Measurements from ENCODE around the gene FER1L5.

FER1L5 gene

DNA sequence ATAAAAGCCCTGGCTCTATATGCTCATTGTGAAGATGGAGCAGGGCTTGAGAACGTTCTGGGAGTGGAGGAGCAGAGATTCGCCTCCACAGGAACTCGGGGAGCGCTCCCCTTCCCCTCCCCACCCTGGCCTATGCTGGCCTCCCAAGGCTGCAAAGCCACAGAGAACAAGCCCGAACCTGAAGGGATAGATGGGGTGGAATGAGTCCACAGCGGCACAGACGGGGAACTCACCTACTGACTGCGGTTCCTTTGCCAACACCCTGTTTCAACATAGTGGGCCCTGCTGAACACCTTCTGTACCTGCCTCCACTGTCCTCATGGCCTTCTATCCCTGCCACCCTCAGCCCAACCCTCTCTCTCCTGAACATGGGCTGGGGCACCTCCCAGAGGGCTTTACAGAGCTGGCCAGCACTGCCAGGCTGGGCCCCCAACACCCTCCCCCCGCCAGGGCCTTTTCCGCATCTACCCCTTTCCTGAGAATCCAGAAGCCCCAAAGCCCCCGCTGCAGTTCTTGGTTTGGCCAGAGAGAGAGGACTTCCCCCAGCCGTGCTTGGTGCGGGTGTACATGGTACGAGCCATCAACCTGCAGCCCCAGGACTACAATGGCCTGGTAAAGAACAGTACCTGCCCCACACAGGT, 55.8 kb downstream of the FER1L5 start:
- no peak for DNase-seq

GRCh38 chr2:96699021-96699420, 56.5 kb downstream of the FER1L5 start:
- DNase-seq = no peak

DNA sequence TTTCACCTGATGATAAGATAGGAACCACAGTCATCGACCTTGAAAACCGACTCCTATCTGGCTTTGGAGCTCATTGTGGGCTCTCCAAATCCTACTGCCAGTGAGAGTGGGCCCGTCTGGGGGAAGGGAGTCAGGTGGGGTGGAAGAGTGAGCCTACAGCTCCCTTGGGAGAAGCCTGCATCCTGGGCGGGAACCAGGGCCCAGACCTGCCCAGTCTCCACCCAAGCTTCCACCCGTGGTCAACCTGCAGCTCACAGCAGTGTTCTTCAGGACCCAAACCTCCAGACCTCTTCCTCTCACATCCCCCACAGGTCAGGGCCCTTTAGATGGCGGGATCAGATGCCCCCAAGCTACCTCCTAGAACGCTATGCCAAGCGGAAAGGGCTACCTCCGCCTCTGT, 57.1 kb downstream of the FER1L5 start:
- DNase-seq = no peak

DNA sequence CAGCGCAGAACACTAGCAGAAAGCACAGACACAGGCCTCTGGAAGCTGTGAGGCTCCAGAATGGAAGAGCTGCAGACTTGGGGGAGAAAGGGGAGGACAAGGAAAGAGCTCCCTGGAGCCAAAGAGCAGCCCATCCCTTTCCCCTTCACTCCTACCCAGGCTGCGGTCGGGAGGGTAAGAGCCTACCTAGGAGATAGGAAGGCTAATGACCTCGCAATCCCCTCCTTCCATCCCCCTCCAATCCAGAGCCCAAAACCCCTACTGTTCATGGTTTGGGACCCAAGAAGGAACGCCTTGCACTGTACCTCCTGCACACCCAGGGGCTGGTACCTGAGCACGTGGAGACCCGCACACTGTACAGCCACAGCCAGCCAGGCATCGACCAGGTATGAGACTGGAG, 57.5 kb downstream of the FER1L5 start:
- DNase-seq = no peak

- DNase-seq = no peak
Observed at GRCh38 chr2:96701636-96702035, 59.1 kb downstream of the FER1L5 start.

DNA sequence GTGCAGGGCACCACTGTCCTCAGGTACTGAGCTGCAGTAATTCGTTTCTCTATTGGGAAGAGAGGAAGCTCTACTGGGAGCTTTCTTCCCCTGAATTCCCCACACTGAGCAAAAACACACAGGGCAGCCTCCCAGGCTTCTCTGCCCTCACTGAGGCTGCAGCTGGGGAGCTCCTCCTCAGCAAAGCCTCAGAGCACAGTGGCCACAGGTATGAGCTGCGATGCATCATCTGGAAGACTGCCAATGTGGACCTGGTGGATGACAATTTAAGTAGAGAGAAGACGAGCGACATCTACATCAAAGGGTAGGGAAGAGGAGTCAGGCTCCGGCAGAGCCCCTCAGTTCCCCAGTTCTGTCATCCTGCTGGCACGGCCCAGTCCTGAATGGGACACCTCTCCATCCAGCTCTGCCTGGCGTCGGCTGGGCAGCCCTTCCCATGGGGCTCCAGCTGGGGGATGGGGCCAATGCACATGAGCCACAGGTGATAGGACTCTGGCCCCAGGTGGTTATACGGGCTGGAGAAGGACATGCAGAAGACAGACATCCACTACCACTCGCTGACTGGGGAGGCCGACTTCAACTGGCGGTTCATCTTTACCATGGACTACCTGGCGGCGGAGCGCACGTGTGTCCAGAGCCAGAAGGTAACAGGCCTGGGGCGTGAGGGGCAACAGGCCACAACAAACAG, 59.7 kb downstream of the FER1L5 start:
- DNase-seq = no peak

DNA sequence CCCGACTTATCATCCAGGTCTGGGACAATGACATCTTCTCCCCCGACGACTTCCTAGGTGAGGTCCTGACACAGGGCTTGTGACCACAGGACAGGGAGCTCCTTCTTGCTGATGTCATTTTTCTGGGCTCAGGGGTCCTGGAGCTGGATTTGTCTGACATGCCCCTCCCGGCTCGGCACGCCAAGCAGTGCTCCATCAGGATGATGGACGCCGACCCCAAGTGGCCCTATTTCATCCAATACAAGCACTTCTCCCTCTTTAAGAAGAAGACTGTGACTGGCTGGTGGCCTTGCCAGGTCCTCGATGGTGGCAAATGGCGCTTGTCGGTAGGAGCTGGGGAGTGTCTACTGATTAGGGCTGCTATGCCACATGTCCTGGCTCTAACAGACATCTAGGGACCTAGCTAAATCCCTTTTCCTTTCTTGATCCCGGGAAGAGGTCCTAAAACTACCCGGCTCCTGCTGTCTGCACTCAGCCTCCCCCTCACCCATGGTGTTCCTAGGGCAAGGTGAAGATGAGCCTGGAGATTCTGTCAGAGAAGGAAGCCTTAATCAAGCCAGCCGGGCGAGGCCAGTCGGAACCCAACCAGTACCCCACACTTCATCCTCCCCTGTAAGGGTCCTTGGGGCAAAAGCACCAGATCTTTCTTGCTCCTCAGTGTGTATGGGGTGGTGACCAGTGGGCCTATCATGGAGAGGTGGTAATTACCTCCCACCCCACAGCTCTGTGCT, 60.6 kb downstream of the FER1L5 start:
- DNase-seq = no peak

DNA sequence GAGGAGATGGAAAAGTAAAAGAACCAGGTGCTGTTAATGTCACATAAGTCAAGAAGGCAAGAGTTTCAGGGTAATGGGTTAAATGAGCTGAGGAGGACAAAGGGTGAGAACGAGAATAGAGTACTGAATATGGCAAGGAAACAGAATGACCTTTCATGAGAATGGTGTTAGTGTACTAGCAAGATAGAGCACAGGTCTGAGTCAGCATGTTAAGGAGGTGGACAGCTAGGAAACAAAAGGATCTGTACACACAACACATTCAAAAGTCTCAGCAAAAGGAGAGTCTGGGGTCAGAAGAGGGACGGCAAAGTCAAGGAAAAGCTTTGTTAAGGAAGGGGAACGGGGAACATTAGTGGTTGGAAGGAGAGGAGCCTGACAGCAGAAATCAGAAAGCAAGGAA, 68.4 kb downstream of the FER1L5 start:
- no peak for DNase-seq

- DNase-seq = no peak
Observed at GRCh38 chr2:96715658-96716057, 73.1 kb downstream of the FER1L5 start.

DNA sequence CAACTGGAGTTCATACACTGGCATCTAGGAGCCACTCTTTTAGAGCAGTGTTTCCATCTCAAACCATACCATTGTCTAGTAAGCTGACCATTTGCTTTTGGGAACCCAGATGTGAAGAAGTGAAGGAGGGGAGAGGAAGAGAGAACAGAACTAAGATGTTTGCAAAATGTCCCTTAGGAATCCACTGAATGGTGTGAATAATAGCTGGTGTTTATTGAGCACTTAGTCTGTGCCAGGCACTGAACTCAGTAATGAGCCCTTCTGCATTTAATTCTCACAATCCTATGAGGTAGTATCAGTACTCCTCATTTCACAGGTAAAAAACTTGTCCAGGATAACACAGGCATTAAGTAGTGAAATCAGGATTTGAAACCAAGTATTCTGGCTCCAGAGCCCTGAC, 73.8 kb downstream of the FER1L5 start:
- DNase-seq = no peak

- DNase-seq = no peak
Observed at GRCh38 chr2:96726131-96726530, 83.6 kb downstream of the FER1L5 start.

DNA sequence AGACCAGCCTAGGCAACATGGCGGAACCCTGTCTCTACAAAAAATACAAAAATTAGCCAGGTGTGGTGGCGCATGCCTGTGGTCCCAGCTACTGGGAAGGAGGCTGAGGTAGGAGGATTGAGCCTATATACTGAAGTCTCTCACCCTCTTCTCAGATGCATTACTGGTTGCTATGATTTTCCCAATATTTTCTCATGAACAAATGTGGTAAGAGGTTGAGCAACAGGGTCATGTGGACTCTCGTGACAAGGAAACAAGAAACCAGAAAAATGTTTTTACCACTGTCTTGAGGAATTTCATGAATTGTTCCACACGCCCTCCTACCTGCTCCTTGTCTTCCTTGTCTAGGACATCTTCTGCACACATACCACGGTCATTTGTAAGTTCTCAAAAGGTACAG, 84.9 kb downstream of the FER1L5 start:
- DNase-seq = no peak

GRCh38 chr2:96729748-96730147, 87.2 kb downstream of the FER1L5 start:
- DNase-seq = no peak

DNA sequence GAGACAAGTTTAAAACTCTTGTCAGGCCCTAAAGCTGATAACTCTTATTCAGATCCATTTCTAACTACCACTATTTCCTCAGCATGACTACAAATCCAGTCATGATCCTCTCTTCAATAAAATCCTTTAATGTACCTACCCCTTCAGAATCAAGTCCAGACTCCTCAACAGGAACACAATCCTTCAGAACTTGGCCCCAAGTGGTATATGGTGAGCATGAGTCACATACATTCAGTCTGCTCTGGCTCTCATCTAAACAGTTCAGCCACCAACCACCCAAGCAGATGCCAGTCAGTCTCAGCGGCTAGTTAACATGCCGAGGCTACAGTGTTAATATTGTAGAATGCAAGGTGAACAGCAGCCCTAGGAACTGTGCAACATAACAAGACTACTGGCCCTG, 87.6 kb downstream of the FER1L5 start:
- no peak for DNase-seq

- DNase-seq = no peak
Observed at GRCh38 chr2:96733931-96734330, 91.4 kb downstream of the FER1L5 start.

DNA sequence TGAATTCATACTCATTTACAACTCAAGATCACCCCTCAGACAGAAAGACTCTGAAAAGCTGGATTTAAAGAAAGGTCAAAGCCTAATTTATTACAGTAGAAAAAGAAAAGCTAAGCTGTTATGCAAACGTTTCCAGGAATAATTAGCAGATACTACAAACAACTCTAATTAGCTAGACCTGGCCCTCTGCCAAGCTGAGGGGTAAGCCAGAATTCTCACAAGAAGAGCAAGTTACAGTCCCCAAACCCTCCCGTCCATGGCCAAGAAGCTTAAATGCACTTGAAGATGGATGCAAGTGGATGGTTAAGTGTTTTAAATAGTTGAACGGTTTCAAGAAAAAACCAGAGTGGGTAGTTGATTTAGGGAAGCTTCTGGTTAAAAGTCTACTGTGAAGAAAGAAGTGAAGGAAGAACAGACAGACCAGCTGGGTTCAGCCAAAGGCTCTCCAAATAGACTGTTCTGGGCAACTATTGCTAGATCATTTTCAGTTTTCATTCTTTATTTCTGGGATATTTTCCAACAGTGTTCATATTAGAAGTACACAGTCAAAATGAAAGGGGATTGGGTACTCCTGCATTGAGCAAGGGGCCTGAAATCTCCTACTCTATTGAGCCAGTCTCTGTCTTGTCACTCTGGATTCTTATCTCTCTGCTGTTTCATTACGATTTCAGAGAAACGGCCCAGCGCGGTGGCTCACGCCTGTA, 92.5 kb downstream of the FER1L5 start:
- peak; percentile 91 for DNase-seq

DNA sequence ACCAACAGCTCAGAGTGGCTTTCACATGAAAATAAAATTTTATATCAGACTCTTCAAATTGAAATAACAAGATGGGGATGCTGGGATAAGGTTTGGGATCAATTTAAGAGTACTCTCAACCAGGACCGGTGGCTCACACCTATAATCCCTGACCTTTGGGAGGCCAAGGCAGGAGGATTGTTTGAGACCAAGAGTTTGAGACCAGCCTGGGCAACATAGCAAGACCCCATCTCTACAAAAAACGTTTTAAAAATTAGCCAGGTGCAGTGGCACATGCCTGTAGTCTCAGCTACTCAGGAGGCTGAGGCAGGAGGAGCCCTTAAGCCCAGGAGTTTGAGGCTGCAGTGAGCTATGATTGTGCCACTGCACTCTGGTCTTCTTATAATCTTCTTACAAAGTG, 94.7 kb downstream of the FER1L5 start:
- no peak for DNase-seq

GRCh38 chr2:96737831-96738230, 95.3 kb downstream of the FER1L5 start:
- no peak for DNase-seq

- no peak for DNase-seq
Observed at GRCh38 chr2:96739076-96739632, 96.6 kb downstream of the FER1L5 start.

GRCh38 chr2:96739633-96740428, 97.3 kb downstream of the FER1L5 start, which contains the start of gene LMAN2L:
TSS of gene LMAN2L (minus strand) at chr2:96740064. CDS start at chr2:96740040, 24 bp downstream.
- peak; percentile 93 for DNase-seq

- DNase-seq = no peak
Observed at GRCh38 chr2:96747061-96747617, 104.6 kb downstream of the FER1L5 start.

- DNase-seq = no peak
Observed at GRCh38 chr2:96751800-96752199, 109.2 kb downstream of the FER1L5 start.
